VCaP (cell line): Measurements from ENCODE around the gene MFRP.
A peak's percentile ranks its signal among the peaks of the same experiment; 100 is the strongest.

Source experiments
- H3K27ac ChIP-seq: fragments of 450-650 bp; 2 replicates; pipeline ENCODE4 v1.5.1; 2017
- TF ChIP-seq, protein P1 (sequence below): fragments of 450-650 bp; conservative IDR thresholded peaks from 2 replicates; pipeline ENCODE4 v1.5.1; 2017; ENCODE audit warnings: mild to moderate bottlenecking, moderate library complexity

MFRP gene

DNA sequence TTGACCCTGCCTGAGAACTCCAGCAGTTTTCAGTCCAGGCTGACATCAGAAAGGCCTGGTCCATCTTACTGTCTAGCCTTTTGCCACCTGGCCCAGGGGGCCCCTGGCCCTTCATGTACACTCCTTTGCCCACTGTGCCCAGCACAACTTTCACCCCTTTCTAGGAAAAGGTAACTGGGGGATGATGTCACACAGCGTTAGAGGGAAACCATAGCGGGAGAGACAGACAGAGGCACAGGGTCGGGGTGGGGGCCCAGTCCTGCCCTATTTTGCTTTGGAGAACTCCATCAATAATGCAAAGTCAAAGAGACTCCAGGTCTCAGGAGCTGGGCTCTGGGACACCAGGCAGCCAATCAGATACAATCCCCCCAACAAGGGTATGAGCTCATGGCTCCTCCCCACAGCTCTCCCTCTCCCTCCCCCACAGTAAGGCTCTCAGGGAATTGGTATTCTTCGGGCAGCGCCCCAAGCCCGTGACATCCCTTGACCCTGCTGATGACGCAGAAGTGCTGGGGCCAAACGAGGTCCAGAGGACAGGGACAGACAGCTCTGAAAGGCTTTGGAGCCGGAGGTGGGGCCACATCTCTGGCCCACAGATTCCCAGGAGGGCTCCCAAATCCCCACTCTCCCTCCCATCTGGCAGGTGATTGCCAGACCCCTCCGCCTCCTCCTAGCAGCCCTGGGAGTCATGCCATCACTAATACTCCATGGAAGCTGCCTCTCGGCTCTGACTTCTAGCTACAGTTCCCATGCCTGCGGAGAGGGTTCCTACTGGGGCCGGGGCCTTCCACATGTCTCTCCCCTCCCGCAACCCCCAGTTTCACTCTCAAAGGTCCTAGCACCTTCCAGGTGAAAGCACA lies 29.1 kb upstream of the MFRP start:
- no peak overlapping the region; the same call in 1 of the 2 replicates for H3K27ac ChIP-seq
- TF ChIP-seq, protein P1, sequence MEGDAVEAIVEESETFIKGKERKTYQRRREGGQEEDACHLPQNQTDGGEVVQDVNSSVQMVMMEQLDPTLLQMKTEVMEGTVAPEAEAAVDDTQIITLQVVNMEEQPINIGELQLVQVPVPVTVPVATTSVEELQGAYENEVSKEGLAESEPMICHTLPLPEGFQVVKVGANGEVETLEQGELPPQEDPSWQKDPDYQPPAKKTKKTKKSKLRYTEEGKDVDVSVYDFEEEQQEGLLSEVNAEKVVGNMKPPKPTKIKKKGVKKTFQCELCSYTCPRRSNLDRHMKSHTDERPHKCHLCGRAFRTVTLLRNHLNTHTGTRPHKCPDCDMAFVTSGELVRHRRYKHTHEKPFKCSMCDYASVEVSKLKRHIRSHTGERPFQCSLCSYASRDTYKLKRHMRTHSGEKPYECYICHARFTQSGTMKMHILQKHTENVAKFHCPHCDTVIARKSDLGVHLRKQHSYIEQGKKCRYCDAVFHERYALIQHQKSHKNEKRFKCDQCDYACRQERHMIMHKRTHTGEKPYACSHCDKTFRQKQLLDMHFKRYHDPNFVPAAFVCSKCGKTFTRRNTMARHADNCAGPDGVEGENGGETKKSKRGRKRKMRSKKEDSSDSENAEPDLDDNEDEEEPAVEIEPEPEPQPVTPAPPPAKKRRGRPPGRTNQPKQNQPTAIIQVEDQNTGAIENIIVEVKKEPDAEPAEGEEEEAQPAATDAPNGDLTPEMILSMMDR: no peak

DNA sequence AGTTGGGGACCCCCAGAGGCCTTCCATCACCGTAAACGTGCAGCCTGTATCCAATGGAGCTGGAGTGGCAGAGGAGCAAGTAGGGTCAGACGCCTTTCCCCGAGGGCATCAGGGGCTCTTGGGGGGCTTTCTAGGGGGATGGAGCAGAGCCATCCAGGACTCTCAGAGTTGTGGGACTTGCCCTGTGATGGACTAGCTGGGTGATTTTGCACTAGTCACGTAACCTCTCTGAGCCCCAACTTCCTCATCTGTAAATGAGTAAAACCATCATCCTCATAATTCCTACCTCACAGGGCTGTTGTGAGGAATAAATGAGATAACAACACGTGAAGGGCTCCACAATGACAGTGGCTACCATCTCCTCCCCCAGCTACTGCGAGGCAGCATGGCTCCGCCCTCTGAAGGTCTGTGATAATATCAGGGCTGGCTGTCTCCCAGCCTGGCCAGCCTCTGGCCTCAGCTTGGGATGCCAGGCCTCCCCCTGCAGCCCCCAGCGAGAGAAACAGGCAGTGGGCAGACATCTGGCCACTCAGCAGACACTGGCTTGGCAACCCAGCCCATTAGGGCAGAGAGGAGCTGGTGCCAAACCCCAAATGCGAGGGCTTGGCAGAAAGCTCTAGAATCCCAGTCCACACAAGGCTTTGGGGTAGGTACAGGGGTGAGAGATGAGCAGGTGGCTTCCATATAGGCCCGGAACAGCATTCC lies 28.3 kb upstream of the MFRP start:
- TF ChIP-seq, protein P1: no peak
- no peak overlapping the region; the same call in 1 of the 2 replicates for H3K27ac ChIP-seq

DNA sequence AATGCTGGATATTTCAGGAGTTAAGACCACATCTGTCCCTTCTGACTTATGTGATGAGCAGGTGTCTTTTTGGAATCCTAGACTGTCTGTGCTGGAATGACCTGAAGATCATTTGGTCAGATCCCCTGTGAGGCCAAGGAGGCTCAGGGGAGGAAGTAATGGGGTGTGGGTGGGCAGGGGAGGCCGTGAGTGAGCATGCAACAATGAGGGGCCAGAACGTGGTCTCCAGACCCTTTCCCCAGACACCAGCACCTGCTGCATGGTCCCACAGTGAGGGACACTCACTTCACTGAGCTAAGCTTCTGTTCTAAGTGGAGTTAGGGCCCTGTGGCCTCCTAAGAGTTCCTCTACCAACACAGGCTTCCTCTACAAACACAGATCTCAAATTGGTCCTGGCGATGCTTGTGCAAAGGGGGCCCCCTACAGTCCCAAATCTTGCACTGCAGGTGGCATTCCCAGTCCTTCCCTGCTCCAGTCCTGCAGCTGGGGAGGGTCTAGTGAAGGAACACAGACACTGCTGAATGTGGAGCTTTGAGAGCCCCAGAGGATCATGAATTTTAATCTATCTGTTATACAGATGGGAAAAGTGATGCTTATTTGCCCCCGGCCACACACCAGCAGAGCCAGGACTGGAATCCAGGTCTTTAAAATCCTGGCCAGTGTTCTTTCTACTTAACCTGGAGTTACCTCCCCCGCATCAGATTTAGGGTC lies 27.6 kb upstream of the MFRP start:
- H3K27ac ChIP-seq: no peak overlapping the region; the same call in 1 of the 2 replicates
- TF ChIP-seq, protein P1: peak; percentile 94

DNA sequence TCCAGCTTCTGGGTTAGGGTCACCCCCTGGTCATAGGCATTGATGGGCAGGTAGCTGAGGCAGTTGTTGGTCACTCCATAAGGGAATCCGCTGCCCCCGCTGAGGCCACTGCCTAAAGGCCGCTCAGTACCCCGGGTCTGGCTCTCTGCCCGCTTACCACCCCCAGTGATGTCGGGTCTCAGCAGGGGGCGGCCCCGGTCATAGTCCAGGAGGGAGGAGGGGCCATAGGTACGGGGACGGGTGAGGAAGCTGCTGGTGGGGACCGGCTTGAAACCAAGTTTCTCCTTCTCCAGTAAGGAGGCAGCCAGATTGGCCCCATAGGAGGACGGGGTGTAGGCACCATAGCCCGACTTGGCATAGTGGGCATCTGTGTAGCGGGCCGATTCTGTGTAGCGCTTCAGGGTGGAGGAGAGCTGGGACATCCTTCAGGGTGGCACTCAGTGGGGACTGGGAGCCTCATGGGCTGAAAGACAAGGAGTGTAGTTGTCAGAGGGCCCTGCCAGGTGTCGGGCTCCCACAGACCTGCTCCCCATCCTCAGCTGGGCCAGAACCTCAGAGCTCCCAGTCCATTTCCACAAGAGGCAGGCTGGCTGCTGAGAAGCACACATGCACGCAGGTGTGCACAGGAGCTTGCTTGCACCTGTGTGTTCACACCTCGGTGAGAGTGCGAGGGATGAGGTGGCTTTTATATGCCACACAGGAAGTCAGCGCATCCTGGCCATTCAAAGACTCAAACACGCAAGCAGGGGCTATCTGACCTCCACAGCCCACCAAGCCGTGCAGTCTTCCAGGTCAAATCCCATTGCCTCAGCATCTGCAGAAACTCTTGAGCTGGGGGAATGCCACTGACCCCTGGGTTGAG lies 26.8 kb upstream of the MFRP start:
- TF ChIP-seq, protein P1: no peak
- no peak overlapping the region for H3K27ac ChIP-seq

DNA sequence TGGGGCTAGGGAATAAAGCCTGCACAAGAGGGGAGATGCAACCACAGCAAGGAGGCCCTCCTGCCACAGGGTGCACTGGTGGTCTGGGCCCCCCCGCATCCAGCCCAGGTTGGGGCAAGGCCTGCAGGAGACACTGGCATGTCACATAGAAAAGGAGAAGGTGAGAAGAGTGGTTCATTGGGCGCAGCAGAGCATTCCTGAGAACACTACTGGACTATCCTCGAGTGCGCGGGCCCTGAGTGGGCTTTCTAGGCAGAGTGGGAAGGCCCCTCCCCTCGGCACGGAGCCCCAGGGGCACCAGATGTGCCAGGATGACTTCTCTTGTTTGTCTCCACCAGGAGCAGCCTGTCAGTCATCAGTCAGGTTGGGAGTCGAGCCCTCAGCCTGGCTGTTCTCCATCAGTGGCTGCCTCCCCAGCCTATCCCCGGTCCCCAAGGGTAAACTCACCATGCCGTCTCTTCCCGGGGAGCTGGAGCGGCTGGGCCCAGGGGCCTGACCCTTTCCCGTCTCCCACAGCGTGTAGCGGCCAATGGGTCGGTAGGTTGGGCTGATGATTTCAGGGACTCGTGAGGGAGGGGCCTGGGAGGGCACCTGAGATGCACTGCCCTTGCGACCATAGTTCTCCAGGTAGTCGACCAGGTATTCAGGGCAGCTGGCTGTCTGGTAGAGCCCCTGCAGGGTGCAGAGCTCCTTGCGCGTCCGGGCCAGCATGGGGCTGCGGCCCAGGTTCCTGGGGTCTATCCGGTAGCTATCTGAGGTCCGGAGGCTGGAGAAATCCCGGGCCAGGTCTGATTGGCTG lies 26.0 kb upstream of the MFRP start:
- TF ChIP-seq, protein P1: no peak
- no peak overlapping the region for H3K27ac ChIP-seq

DNA sequence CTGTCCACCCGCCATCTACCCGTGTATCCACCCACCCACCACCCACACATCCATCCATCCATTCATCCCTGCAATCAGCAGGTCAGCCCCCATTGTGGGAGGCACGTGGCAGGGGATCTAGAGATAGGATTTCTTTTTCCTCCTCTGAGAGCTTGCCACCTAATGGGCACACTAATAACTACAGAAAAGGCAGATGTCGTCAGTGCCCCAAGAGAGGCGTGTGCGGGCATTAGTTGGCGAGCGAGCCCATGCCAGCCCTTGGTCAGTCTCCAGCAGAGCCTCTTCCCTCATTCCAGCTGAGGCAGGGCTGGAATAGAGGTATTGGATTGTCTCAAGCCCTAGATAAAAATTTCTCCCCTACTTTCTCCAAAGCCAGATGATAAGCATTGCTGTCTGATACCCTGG lies 25.3 kb upstream of the MFRP start:
- H3K27ac ChIP-seq: no peak overlapping the region
- TF ChIP-seq, protein P1: peak; percentile 45
